GM18505 (cell line): ENCODE measurements around the gene WBP1.

Source experiments
- ATAC-seq: cut with Tn5 transposase; IDR thresholded peaks from one replicate; pipeline ENCODE4 v1.9.1; 2021; ENCODE audit not compliant: unreplicated experiment
- POLR2A ChIP-seq: IDR thresholded peaks from 4 replicates; pipeline ENCODE4 v1.6.1; 2011; ENCODE audit warnings: borderline replicate concordance; ENCODE audit not compliant: insufficient read depth, insufficient read length; ENCODE audit errors: extremely low read depth

The WBP1 gene

GRCh38 chr2:74423231-74424095 is 34.8 kb upstream of the WBP1 start:
- no peak for TF ChIP-seq POLR2A
- ATAC-seq, result no peak

GRCh38 chr2:74424139-74424992 is 33.9 kb upstream of the WBP1 start:
- no peak for TF ChIP-seq POLR2A
- ATAC-seq, result no peak

- no peak for ATAC-seq
- TF ChIP-seq POLR2A, result no peak
These were observed 33.2 kb upstream of the WBP1 start for GRCh38 chr2:74424995-74425406.

- no peak for TF ChIP-seq POLR2A
- ATAC-seq, result no peak
These were observed 32.7 kb upstream of the WBP1 start for GRCh38 chr2:74425523-74425922.

- no peak for ATAC-seq
- TF ChIP-seq POLR2A, result no peak
These were observed 32.0 kb upstream of the WBP1 start for GRCh38 chr2:74426181-74426758.

GRCh38 chr2:74427551-74427950 is 30.7 kb upstream of the WBP1 start:
- ATAC-seq, result no peak
- TF ChIP-seq POLR2A, result no peak

- no peak for ATAC-seq
- no peak for TF ChIP-seq POLR2A
These were observed 29.6 kb upstream of the WBP1 start for GRCh38 chr2:74428675-74429074.

- TF ChIP-seq POLR2A, result no peak
- no peak for ATAC-seq
These were observed 28.5 kb upstream of the WBP1 start for GRCh38 chr2:74429487-74430451.

- no peak for TF ChIP-seq POLR2A
- ATAC-seq, result no peak
These were observed 27.7 kb upstream of the WBP1 start for GRCh38 chr2:74430502-74430901.

GRCh38 chr2:74436111-74436805 is 22.0 kb upstream of the WBP1 start:
- TF ChIP-seq POLR2A, result no peak
- no peak for ATAC-seq

- no peak for ATAC-seq
- no peak for TF ChIP-seq POLR2A
These were observed 21.2 kb upstream of the WBP1 start for GRCh38 chr2:74436848-74437695.
